ENCODE results near the gene PER1. TPM values are rescaled to one million over a fixed set of nuclear protein-coding genes. Genes with fewer than 3 reads are reported as not detected.

The PER1 gene
- total and polyA plus RNA-seq, 2 of the 13 experiments (the other 11 are each of a cell fraction or from before 2014, with no cell fraction given), result 2.6 to 3.6 TPM

DNA sequence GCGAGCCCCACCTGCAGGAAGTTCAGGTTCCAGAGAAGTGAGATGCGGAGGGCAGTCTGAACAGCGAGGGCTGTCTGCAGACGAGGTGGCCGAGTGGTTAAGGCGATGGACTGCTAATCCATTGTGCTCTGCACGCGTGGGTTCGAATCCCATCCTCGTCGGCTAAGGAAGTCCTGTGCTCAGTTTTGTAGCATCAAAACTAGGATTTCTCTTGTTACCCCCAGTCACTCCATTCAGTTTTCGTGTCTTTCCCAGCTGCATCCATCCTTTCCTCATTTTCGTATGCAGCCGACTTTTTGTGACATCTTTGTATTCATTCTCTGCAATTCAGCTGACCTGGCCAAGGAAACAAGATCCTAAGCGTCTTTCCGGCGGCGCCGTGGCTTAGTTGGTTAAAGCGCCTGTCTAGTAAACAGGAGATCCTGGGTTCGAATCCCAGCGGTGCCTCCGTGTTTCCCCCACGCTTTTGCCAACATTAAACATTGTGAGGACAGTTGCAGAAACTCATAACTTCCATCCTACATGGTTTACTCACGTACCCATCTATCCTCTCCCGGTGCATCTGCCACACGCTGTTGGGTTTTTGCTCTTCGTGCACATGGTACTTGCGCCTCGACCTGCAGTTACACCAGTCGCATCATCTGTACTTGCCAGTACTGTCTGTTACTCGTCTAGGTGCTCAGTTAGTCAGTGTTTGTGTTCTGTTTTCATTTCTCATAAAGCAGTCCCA, 34.7 kb upstream of the PER1 start (continued):
- TF ChIP-seq, protein P1, sequence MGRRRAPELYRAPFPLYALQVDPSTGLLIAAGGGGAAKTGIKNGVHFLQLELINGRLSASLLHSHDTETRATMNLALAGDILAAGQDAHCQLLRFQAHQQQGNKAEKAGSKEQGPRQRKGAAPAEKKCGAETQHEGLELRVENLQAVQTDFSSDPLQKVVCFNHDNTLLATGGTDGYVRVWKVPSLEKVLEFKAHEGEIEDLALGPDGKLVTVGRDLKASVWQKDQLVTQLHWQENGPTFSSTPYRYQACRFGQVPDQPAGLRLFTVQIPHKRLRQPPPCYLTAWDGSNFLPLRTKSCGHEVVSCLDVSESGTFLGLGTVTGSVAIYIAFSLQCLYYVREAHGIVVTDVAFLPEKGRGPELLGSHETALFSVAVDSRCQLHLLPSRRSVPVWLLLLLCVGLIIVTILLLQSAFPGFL (CRISPR knock-in tag; IDR thresholded peaks at IDR 0.05), result 0 out of 2 replicates have a peak, but pooled peaks have one; percentile 40
- TF ChIP-seq PAWR (CRISPR knock-in tag; IDR thresholded peaks at IDR 0.05; ENCODE audit: borderline replicate concordance) (no peak), CCAR2 (optimal IDR thresholded peaks at IDR 0.05; ENCODE audit: low read depth, low read length) (peak; percentile 3), ZNF317 (CRISPR knock-in tag; IDR thresholded peaks at IDR 0.05) (peak; percentile 70), ELF1 (CRISPR knock-in tag; IDR thresholded peaks at IDR 0.05) (0 out of 2 replicates have a peak, but pooled peaks have one; percentile 41), ZFP62 (CRISPR knock-in tag; IDR thresholded peaks at IDR 0.05) (no peak), EZH2 (conservative IDR thresholded peaks at IDR 0.05; ENCODE audit: low read depth, low read length) (no peak), ZNF510 (CRISPR knock-in tag; IDR thresholded peaks at IDR 0.05; ENCODE audit: low read depth) (0 out of 2 replicates have a peak, but pooled peaks have one; percentile 17), ZNF569 (CRISPR knock-in tag; IDR thresholded peaks at IDR 0.05; ENCODE audit: borderline replicate concordance) (0 out of 2 replicates have a peak, but pooled peaks have one; percentile 63), TCF12 (IDR thresholded peaks at IDR 0.05) (no peak), TCF12 (CRISPR knock-in tag; IDR thresholded peaks at IDR 0.05) (no peak), ERF (CRISPR knock-in tag; IDR thresholded peaks at IDR 0.05) (no peak; the same call in 1 of the 2 replicates), PTBP1 (IDR thresholded peaks at IDR 0.05; ENCODE audit: low read depth, low read length, poor library complexity, severe bottlenecking) (no peak), ZNF607 (CRISPR knock-in tag; IDR thresholded peaks at IDR 0.05; ENCODE audit: borderline replicate concordance) (no peak), ZBTB7A (CRISPR knock-in tag; IDR thresholded peaks at IDR 0.05) (peak; percentile 45; the same call in 1 of the 2 replicates), ATF7 (IDR thresholded peaks at IDR 0.05) (no peak), ATF7 (CRISPR knock-in tag; IDR thresholded peaks at IDR 0.05) (no peak), ZNF720 (CRISPR knock-in tag; IDR thresholded peaks at IDR 0.05) (no peak), SP140L (CRISPR knock-in tag; IDR thresholded peaks at IDR 0.05; ENCODE audit: borderline replicate concordance) (no peak; the same call in 1 of the 2 replicates)
- TF ChIP-seq, protein P2, sequence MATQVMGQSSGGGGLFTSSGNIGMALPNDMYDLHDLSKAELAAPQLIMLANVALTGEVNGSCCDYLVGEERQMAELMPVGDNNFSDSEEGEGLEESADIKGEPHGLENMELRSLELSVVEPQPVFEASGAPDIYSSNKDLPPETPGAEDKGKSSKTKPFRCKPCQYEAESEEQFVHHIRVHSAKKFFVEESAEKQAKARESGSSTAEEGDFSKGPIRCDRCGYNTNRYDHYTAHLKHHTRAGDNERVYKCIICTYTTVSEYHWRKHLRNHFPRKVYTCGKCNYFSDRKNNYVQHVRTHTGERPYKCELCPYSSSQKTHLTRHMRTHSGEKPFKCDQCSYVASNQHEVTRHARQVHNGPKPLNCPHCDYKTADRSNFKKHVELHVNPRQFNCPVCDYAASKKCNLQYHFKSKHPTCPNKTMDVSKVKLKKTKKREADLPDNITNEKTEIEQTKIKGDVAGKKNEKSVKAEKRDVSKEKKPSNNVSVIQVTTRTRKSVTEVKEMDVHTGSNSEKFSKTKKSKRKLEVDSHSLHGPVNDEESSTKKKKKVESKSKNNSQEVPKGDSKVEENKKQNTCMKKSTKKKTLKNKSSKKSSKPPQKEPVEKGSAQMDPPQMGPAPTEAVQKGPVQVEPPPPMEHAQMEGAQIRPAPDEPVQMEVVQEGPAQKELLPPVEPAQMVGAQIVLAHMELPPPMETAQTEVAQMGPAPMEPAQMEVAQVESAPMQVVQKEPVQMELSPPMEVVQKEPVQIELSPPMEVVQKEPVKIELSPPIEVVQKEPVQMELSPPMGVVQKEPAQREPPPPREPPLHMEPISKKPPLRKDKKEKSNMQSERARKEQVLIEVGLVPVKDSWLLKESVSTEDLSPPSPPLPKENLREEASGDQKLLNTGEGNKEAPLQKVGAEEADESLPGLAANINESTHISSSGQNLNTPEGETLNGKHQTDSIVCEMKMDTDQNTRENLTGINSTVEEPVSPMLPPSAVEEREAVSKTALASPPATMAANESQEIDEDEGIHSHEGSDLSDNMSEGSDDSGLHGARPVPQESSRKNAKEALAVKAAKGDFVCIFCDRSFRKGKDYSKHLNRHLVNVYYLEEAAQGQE (IDR thresholded peaks at IDR 0.05; ENCODE audit: borderline replicate concordance in 1 of 2, low read depth in 1 of 2, low read length in 2 of 2), result no peak
- TF ChIP-seq, protein P3, sequence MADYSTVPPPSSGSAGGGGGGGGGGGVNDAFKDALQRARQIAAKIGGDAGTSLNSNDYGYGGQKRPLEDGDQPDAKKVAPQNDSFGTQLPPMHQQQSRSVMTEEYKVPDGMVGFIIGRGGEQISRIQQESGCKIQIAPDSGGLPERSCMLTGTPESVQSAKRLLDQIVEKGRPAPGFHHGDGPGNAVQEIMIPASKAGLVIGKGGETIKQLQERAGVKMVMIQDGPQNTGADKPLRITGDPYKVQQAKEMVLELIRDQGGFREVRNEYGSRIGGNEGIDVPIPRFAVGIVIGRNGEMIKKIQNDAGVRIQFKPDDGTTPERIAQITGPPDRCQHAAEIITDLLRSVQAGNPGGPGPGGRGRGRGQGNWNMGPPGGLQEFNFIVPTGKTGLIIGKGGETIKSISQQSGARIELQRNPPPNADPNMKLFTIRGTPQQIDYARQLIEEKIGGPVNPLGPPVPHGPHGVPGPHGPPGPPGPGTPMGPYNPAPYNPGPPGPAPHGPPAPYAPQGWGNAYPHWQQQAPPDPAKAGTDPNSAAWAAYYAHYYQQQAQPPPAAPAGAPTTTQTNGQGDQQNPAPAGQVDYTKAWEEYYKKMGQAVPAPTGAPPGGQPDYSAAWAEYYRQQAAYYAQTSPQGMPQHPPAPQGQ (CRISPR knock-in tag; IDR thresholded peaks at IDR 0.05; ENCODE audit: borderline replicate concordance), result no peak; the same call in 1 of the 2 replicates
- TF ChIP-seq, protein P4, sequence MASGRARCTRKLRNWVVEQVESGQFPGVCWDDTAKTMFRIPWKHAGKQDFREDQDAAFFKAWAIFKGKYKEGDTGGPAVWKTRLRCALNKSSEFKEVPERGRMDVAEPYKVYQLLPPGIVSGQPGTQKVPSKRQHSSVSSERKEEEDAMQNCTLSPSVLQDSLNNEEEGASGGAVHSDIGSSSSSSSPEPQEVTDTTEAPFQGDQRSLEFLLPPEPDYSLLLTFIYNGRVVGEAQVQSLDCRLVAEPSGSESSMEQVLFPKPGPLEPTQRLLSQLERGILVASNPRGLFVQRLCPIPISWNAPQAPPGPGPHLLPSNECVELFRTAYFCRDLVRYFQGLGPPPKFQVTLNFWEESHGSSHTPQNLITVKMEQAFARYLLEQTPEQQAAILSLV (CRISPR knock-in tag; IDR thresholded peaks at IDR 0.05; ENCODE audit: borderline replicate concordance), result peak; percentile 90; the same call in 1 of the 2 replicates

Measured in HepG2 (cell line).